Memory B cell (primary cell): Measurements from ENCODE around the gene FGF11.

ENCODE experiments used
- ATAC-seq: fragments of 150-1000 bp; cut with Tn5 transposase; 2 replicates; pipeline ENCODE4 v1.10.0; 2021; ENCODE audit warnings: low read depth, mild to moderate bottlenecking, moderate library complexity
- DNase-seq, 2 donors: peaks; one replicate each; pipeline ENCODE4 v3.0.0; 2022; ENCODE audit warnings: low spot score in 2 of 2
- H3K27ac Mint-ChIP-seq: one replicate; pipeline ENCODE4 v1.8.0; 2022; ENCODE audit warnings: mild to moderate bottlenecking, moderate library complexity, mixed read lengths
- H3K27me3 Mint-ChIP-seq: one replicate; pipeline ENCODE4 v1.8.0; 2022; ENCODE audit warnings: mixed read lengths
- H3K36me3 Mint-ChIP-seq: one replicate; pipeline ENCODE4 v1.8.0; 2022; ENCODE audit warnings: mild to moderate bottlenecking, mixed read lengths
- H3K4me1 Mint-ChIP-seq: one replicate; pipeline ENCODE4 v1.8.0; 2022; ENCODE audit warnings: mixed read lengths
- H3K4me3 Mint-ChIP-seq: one replicate; pipeline ENCODE4 v1.8.0; 2022; ENCODE audit warnings: mild to moderate bottlenecking, moderate library complexity, mixed read lengths
- H3K9me3 Mint-ChIP-seq: one replicate; pipeline ENCODE4 v1.8.0; 2022; ENCODE audit warnings: mixed read lengths

Gene FGF11

GRCh38 chr17:7416323-7416722, 23.0 kb upstream of the FGF11 start:
- DNase-seq (no peak), ATAC-seq (no peak)
- Mint-ChIP-seq H3K36me3 (no peaks in the 10 kb centered on the region), H3K4me1 (peaks cover 2% of the 10 kb centered on the region), H3K27me3 (peaks cover 10% of the 10 kb centered on the region), H3K4me3 (no peak overlapping the region), H3K27ac (no peak overlapping the region), H3K9me3 (no peaks in the 10 kb centered on the region)

- ATAC-seq, result no peak
- H3K27me3 Mint-ChIP-seq, result peaks cover 10% of the 10 kb centered on the region
- no peaks in the 10 kb centered on the region for H3K9me3 Mint-ChIP-seq
- DNase-seq, result no peak
- H3K36me3 Mint-ChIP-seq, result no peaks in the 10 kb centered on the region
- no peak overlapping the region for H3K27ac Mint-ChIP-seq
- H3K4me1 Mint-ChIP-seq, result peaks cover 2% of the 10 kb centered on the region
- no peak overlapping the region for H3K4me3 Mint-ChIP-seq
Measured at GRCh38 chr17:7417056-7417655, 22.2 kb upstream of the FGF11 start.

DNA sequence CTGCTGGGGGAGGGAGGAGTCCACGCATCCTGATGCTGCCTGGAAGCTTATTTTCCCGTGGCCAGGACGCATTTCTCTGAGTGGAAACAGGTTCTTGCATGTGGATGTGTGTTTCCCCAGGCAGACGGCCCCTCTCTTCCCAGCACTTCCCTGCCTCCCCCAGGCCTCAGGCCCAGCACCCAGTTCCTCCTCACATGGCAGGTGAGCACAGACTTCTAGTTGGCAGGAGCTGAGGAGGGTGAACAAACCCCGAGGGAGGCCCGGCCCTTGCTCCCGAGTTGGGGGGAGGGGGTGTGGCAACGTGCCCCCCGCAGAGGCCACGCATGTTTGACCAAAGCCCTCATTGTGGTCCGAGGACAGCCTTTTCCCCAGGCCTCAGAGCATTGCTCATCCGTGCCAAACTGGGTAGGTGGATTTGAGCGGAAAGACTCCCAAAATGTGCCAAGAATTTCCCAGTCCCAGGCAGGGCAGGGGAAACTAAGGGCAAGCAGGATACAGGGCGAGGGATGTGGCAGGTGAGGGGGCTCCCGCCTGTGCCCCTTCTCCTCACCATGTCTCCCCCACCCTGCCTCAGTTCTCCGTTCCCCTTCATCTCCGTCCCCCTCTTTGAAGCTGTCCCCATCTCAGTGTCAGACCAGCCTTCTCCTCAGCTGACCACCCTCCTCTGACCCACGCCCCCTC, 20.7 kb upstream of the FGF11 start:
- Mint-ChIP-seq H3K4me3 (no peak overlapping the region), H3K4me1 (peaks cover 2% of the 10 kb centered on the region), H3K36me3 (no peaks in the 10 kb centered on the region), H3K27ac (no peak overlapping the region), H3K9me3 (no peaks in the 10 kb centered on the region), H3K27me3 (peaks cover 10% of the 10 kb centered on the region)
- DNase-seq (no peak), ATAC-seq (no peak)

GRCh38 chr17:7419819-7420610, 19.3 kb upstream of the FGF11 start, which contains the start of gene SPEM1:
TSS of gene SPEM1 (plus strand) at chr17:7420324. CDS start at chr17:7420385, 61 bp downstream.
- no peaks in the 10 kb centered on the region for H3K36me3 Mint-ChIP-seq
- peaks cover 2% of the 10 kb centered on the region for H3K4me1 Mint-ChIP-seq
- no peaks in the 10 kb centered on the region for H3K9me3 Mint-ChIP-seq
- no peak within 1 kb of the TSS for H3K27ac Mint-ChIP-seq
- no peak for DNase-seq
- H3K27me3 Mint-ChIP-seq, result peaks cover 10% of the 10 kb centered on the region
- no peak for ATAC-seq
- no peak within 1 kb of the TSS for H3K4me3 Mint-ChIP-seq

DNA sequence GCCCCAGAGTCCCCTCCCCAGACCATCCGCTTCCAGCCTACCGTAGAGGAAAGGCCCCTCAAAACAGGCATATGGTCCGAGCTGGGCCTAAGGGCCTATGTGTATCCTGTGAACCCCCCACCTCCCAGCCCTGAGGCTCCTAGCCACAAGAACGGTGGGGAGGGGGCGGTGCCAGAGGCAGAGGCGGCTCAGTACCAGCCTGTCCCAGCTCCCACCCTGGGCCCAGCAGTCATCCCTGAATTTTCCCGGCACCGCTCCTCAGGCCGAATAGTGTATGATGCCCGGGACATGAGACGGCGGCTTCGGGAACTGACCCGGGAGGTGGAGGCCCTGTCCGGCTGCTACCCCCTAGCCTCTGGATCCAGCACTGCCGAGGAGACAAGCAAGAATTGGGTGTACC, 18.1 kb upstream of the FGF11 start:
- Mint-ChIP-seq H3K4me3 (no peak overlapping the region), H3K27me3 (peaks cover 10% of the 10 kb centered on the region), H3K9me3 (no peaks in the 10 kb centered on the region), H3K36me3 (no peaks in the 10 kb centered on the region), H3K4me1 (peaks cover 2% of the 10 kb centered on the region), H3K27ac (no peak overlapping the region)
- no peak for ATAC-seq
- no peak for DNase-seq

DNA sequence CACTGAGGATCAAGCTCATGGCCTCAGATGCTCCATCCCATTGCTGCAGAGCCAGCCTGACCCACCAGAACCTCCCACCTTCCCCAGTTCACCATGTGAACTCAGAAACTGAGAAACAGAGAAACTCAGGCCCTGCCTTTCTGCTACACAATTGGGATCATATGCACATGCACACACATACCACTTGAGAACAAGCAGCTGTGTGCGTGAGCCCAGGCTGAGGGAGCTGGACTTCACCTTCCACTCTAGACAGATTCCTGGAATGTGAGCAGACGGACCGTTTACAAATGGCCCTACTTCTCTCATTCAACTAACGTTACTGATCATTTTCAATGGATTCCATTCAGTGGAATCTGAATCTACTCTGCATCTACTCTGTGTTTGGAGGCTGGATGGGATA, 15.6 kb upstream of the FGF11 start:
- Mint-ChIP-seq H3K4me3 (no peak overlapping the region), H3K36me3 (no peaks in the 10 kb centered on the region), H3K27me3 (peaks cover 5% of the 10 kb centered on the region), H3K4me1 (no peaks in the 10 kb centered on the region), H3K27ac (no peak overlapping the region), H3K9me3 (no peaks in the 10 kb centered on the region)
- DNase-seq (no peak), ATAC-seq (no peak)

- H3K9me3 Mint-ChIP-seq, result no peaks in the 10 kb centered on the region
- H3K27ac Mint-ChIP-seq, result no peak within 1 kb of the TSS
Measured at GRCh38 chr17:7425316-7425715, 14.0 kb upstream of the FGF11 start, which contains the start of gene SPEM2. TSS of gene SPEM2 (plus strand) at chr17:7425616. CDS start at chr17:7425689, 73 bp downstream.

GRCh38 chr17:7425756-7426155, 13.6 kb upstream of the FGF11 start:
- ATAC-seq, result no peak
- H3K27me3 Mint-ChIP-seq, result no peaks in the 10 kb centered on the region
- no peaks in the 10 kb centered on the region for H3K36me3 Mint-ChIP-seq
- H3K9me3 Mint-ChIP-seq, result no peaks in the 10 kb centered on the region
- H3K4me3 Mint-ChIP-seq, result no peak overlapping the region
- H3K27ac Mint-ChIP-seq, result no peak overlapping the region
- DNase-seq, result no peak
- no peaks in the 10 kb centered on the region for H3K4me1 Mint-ChIP-seq

More at GRCh38 chr17:7425316-7425715, 14.0 kb upstream of the FGF11 start, which contains the start of gene SPEM2:
- Mint-ChIP-seq H3K36me3 (no peaks in the 10 kb centered on the region), H3K4me1 (no peaks in the 10 kb centered on the region), H3K4me3 (no peak within 1 kb of the TSS), H3K27me3 (no peaks in the 10 kb centered on the region)
- ATAC-seq (no peak), DNase-seq (no peak)

- H3K36me3 Mint-ChIP-seq, result no peaks in the 10 kb centered on the region
- no peaks in the 10 kb centered on the region for H3K9me3 Mint-ChIP-seq
- H3K27ac Mint-ChIP-seq, result no peak overlapping the region
- DNase-seq (no peak), ATAC-seq (no peak)
- no peaks in the 10 kb centered on the region for H3K4me1 Mint-ChIP-seq
- no peaks in the 10 kb centered on the region for H3K27me3 Mint-ChIP-seq
- no peak overlapping the region for H3K4me3 Mint-ChIP-seq
Measured at GRCh38 chr17:7426203-7426863, 13.0 kb upstream of the FGF11 start.

GRCh38 chr17:7426896-7427489, 12.3 kb upstream of the FGF11 start:
- Mint-ChIP-seq H3K27ac (no peak overlapping the region), H3K36me3 (no peaks in the 10 kb centered on the region), H3K9me3 (no peaks in the 10 kb centered on the region), H3K27me3 (no peaks in the 10 kb centered on the region), H3K4me1 (no peaks in the 10 kb centered on the region), H3K4me3 (no peak overlapping the region)
- ATAC-seq (no peak), DNase-seq (no peak)

GRCh38 chr17:7427549-7427948, 11.8 kb upstream of the FGF11 start:
- ATAC-seq, result no peak
- H3K27ac Mint-ChIP-seq, result no peak overlapping the region

DNA sequence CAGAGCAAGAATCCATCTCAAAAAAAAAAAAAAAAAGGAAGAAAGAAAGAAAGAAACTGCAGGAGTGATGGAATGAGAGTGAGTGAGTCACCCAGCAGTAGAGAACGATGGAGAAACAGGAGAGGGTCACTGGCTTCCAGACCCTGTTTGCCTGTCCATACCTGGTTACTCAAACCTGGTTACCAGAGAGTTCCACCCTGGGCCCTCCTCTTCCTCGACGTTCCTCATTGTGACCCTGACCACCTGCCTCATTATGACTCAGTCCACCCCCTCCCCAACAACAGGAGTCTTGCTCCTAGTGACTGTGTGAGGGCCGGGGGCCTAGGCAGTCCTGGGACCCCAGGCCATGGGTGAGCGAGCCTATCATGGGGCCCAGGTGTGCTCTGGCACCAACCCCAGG, 10.8 kb upstream of the FGF11 start, which contains the start of gene SPEM3:
SPEM3 (plus strand) TSS at position 301 of the 400 bp plus-strand sequence; CDS start at position 347, 46 bp downstream.
- no peaks in the 10 kb centered on the region for H3K36me3 Mint-ChIP-seq
- no peak for ATAC-seq
- H3K4me1 Mint-ChIP-seq, result no peaks in the 10 kb centered on the region
- no peaks in the 10 kb centered on the region for H3K27me3 Mint-ChIP-seq
- no peaks in the 10 kb centered on the region for H3K9me3 Mint-ChIP-seq
- no peak within 1 kb of the TSS for H3K4me3 Mint-ChIP-seq
- no peak within 1 kb of the TSS for H3K27ac Mint-ChIP-seq
- no peak for DNase-seq

More at GRCh38 chr17:7427549-7427948, 11.8 kb upstream of the FGF11 start:
- no peaks in the 10 kb centered on the region for H3K27me3 Mint-ChIP-seq
- DNase-seq, result no peak
- H3K36me3 Mint-ChIP-seq, result no peaks in the 10 kb centered on the region
- H3K9me3 Mint-ChIP-seq, result no peaks in the 10 kb centered on the region
- H3K4me1 Mint-ChIP-seq, result no peaks in the 10 kb centered on the region
- no peak overlapping the region for H3K4me3 Mint-ChIP-seq

- Mint-ChIP-seq H3K4me1 (no peaks in the 10 kb centered on the region), H3K27ac (no peak overlapping the region), H3K27me3 (no peaks in the 10 kb centered on the region), H3K36me3 (no peaks in the 10 kb centered on the region), H3K4me3 (no peak overlapping the region), H3K9me3 (no peaks in the 10 kb centered on the region)
- ATAC-seq (no peak), DNase-seq (no peak)
Measured at GRCh38 chr17:7429722-7430121, 9.6 kb upstream of the FGF11 start.
